HepG2 (cell line): Measurements from ENCODE around the gene TSC22D1. TPM values are rescaled to one million over a fixed set of nuclear protein-coding genes. Genes with fewer than 3 reads are reported as not detected.

Source experiments
- ATAC-seq: fragments of 200-7000 bp; cut with Tn5 transposase; 3 replicates; pipeline ENCODE4 v1.9.1; 2020; ENCODE audit warnings: mild to moderate bottlenecking, moderate library complexity
- BruUV-seq: library from RNA; stranded (reverse); fragments of 400-500 nt; replicated peaks from 2 replicates; lab custom pipeline; 2021; lab: Mats Ljungman, UMichigan
- CTCF ChIA-PET: fragments of 300-600 bp; formaldehyde crosslinking; extraction: SDS; loops from one replicate; lab custom pipeline; 2021; ENCODE audit warnings: low total read pairs, inconsistent platforms, low intra/inter-chr PET ratio; lab: Yijun Ruan, JAX
- POLR2A ChIA-PET: fragments of 350-600 bp; sonication (Branson Sonifier 250); formaldehyde crosslinking; loops from one replicate; lab custom pipeline; 2020; ENCODE audit warnings: antibody characterized with exemption, inconsistent platforms; lab: Yijun Ruan, JAX
- DNase-seq: peaks from one replicate; pipeline ENCODE4 v3.0.0-alpha.2; 2015; ENCODE audit warnings: low spot score
- FAIRE-seq: peaks from 3 replicates; lab custom pipeline; 2011; peaks lifted over from hg19 to GRCh38; lab: Jason Lieb, UNC
- H2AFZ ChIP-seq: one replicate; pipeline ENCODE4 v1.6.1; 2011; ENCODE audit warnings: low read length, inconsistent platforms
- H3K27ac ChIP-seq: fragments of 300-600 bp; 3 replicates; pipeline ENCODE4 v1.8.0; 2011; ENCODE audit warnings: mixed run types, mild to moderate bottlenecking, mixed read lengths, low read length, inconsistent platforms; ENCODE audit not compliant: insufficient read depth; ENCODE audit errors: extremely low read length
- H3K27me3 ChIP-seq, 2 experiments: fragments of 200-600 bp in 1 of 2; 2 replicates in 1 of 2; 3 replicates in 1 of 2; pipeline versions ENCODE4 v1.6.0 to v1.8.0; 2011; ENCODE audit warnings: low read length in 2 of 2, mild to moderate bottlenecking in 2 of 2, moderate library complexity in 2 of 2, inconsistent platforms in 1 of 2; ENCODE audit not compliant: insufficient read depth in 2 of 2, control insufficient read depth in 1 of 2
- H3K36me3 ChIP-seq, 2 experiments: fragments of 200-600 bp in 1 of 2; replicated peaks in 1 of 2; 2 replicates in 1 of 2; 3 replicates in 1 of 2; pipeline versions ENCODE4 v1.5.1 to v1.8.0; 2011; ENCODE audit warnings: low read length in 2 of 2, inconsistent platforms in 1 of 2; ENCODE audit not compliant: insufficient read depth in 2 of 2, control insufficient read depth in 1 of 2
- H3K4me1 ChIP-seq: 2 replicates; pipeline ENCODE4 v1.5.1; 2012; ENCODE audit warnings: low read length, inconsistent platforms; ENCODE audit not compliant: insufficient read depth
- H3K4me2 ChIP-seq: 2 replicates; pipeline ENCODE4 v1.6.0; 2011; ENCODE audit warnings: low read depth, low read length, inconsistent platforms
- H3K4me3 ChIP-seq, 3 experiments: fragments of 200-600 bp in 1 of 3; sonication (generic), shearing (Covaris generic) in 1 of 3; replicated peaks in 1 of 3; 2 replicates each; pipeline ENCODE4 v1.5.1; 2011 to 2016; ENCODE audit warnings: low read length in 3 of 3, inconsistent platforms in 2 of 3, low read depth in 2 of 3, mild to moderate bottlenecking in 2 of 3, control low read depth in 1 of 3, mixed read lengths in 1 of 3; ENCODE audit not compliant: insufficient read depth in 1 of 3
- H3K79me2 ChIP-seq: one replicate; pipeline ENCODE4 v1.6.1; 2011; ENCODE audit warnings: low read length, inconsistent platforms; ENCODE audit not compliant: insufficient read depth
- H3K9ac ChIP-seq: 2 replicates; pipeline ENCODE4 v1.6.0; 2011; ENCODE audit warnings: mild to moderate bottlenecking, low read depth, low read length, inconsistent platforms; ENCODE audit not compliant: insufficient read depth
- H3K9me3 ChIP-seq: 2 replicates; pipeline ENCODE4 v1.5.1; 2012; ENCODE audit warnings: mild to moderate bottlenecking, low read length
- H4K20me1 ChIP-seq: 2 replicates; pipeline ENCODE4 v1.6.0; 2011; ENCODE audit warnings: inconsistent platforms, mild to moderate bottlenecking, low read length, moderate library complexity; ENCODE audit not compliant: insufficient read depth
- RBAK ChIP-seq: sonication (generic); formaldehyde crosslinking; IDR thresholded peaks from 2 replicates; pipeline ENCODE4 v1.5.1; 2020; ENCODE audit warnings: mild to moderate bottlenecking, missing genetic modification reagents
- REXO4 ChIP-seq: sonication (generic); formaldehyde crosslinking; IDR thresholded peaks from 2 replicates; pipeline ENCODE4 v1.8.0; 2022; ENCODE audit warnings: missing genetic modification reagents, mild to moderate bottlenecking, borderline replicate concordance
- SRF ChIP-seq: IDR thresholded peaks from 2 replicates; pipeline ENCODE4 v1.6.1; 2011; ENCODE audit warnings: mild to moderate bottlenecking, low read depth, low read length, moderate library complexity
- TFAP4 ChIP-seq: sonication (generic); IDR thresholded peaks from 2 replicates; pipeline ENCODE4 v1.6.1; 2016; ENCODE audit warnings: low read depth, borderline replicate concordance
- ZBTB33 ChIP-seq: sonication (generic); formaldehyde crosslinking; IDR thresholded peaks from 2 replicates; pipeline ENCODE4 v1.4.0; 2020; ENCODE audit warnings: missing genetic modification reagents
- ZBTB38 ChIP-seq: sonication (generic); formaldehyde crosslinking; IDR thresholded peaks from 2 replicates; pipeline ENCODE4 v1.5.1; 2020; ENCODE audit warnings: mild to moderate bottlenecking, missing genetic modification reagents
- ZNF10 ChIP-seq: sonication (generic); formaldehyde crosslinking; IDR thresholded peaks from 2 replicates; pipeline ENCODE4 v1.4.0; 2020; ENCODE audit warnings: mild to moderate bottlenecking, low read depth, missing genetic modification reagents, borderline replicate concordance
- WGBS: methylation state at CpG from one replicate; pipeline ENCODE4 v1.1.6; 2017; ENCODE audit warnings: low lambda C conversion rate; 5-methylcytosine and 5-hydroxymethylcytosine counted together
- in situ Hi-C: cut with HindIII; loops from 2 replicates; pipeline ENCODE4 v1.10.0; 2017; ENCODE audit warnings: low pct_unique_long_range_greater_than_20kb; ENCODE audit not compliant: extremely low pct_ligation_motif_present
- intact Hi-C: fragments of 100-400 bp; cut with micrococcal nuclease; formaldehyde crosslinking; loops from one replicate; pipeline ENCODE4 v1.10.0; 2022; ENCODE audit not compliant: unreplicated experiment
- polyA plus RNA-seq, 8 experiments: library from polyadenylated mRNA; depleted of rRNA in 3 of 8; stranded (reverse) in 7 of 8; unstranded in 1 of 8; fragments of >200 nt; fragmentation: Illumina TruSeq in 4 of 8; extraction: Trizol in 4 of 8; gene quantifications; 2 replicates each; pipeline versions ENCODE4 v1.2.1 to v1.2.3, GENCODE V29; 2011 to 2016; ENCODE audit warnings: low read depth in 4 of 8, missing spikeins in 1 of 8, mixed read lengths in 1 of 8; ENCODE audit not compliant: insufficient read depth in 1 of 8
- total RNA-seq, 5 experiments: library from RNA; depleted of rRNA; stranded (reverse); fragments of >200 nt; fragmentation: Illumina TruSeq; extraction: Trizol; gene quantifications; 2 replicates each; pipeline ENCODE4 v1.2.3, GENCODE V29; 2016; ENCODE audit warnings: low read depth in 1 of 5
- TF ChIP-seq, protein P1 (sequence below): sonication (generic); formaldehyde crosslinking; IDR thresholded peaks from 2 replicates; pipeline ENCODE4 v1.5.1; 2020; ENCODE audit warnings: mild to moderate bottlenecking, missing genetic modification reagents, moderate library complexity

TSC22D1 gene
- total and polyA plus RNA-seq, 2 of the 13 experiments (the other 11 are each of a cell fraction or from before 2014, with no cell fraction given), result 18.4 to 35.7 TPM

DNA sequence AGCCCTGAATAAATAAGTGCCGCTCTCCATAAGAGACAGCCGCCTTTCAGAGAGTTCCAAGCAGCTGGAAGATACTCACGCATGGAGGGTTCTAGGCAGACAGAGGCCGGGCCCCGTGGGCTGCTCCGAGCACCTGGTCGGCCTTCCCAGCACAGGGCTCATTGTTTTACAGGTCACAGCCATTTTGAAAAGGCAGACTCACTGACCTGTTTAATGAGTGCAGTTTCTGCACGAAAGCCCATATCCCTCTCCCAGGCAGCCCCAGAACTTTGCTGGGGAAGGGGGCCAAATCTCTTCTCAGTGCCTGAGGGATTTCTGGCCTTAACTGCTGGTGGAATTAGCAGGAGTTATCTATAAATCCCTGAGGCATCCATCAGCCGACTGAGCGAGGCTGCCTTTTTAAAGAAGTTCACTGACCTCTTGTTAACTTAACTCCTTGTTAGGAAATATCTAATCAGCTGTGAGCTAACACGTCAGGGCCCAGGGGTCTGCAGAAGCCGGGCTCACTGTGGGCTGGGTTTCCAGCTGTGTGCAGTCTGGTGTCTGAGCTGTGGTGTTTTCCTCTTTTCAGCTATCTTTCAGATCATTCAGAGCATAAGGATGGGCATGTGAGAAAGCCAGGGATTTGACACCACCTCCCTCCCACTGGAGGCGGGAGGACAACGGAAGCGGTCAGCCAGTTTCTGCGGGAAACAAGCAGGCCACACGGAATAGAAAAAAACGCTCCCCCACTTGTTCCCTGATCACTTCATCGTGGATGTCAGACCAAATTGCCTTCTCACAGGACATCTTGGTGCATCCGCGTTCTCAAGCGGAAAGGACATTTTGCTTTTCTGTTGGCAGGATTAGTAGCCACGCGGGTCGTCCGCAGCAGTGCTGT lies 179.2 kb downstream of the TSC22D1 start:
- Histone ChIP-seq H3K36me3 (no peaks in the 10 kb centered on the region), H4K20me1 (no peaks in the 10 kb centered on the region), H3K4me1 (peaks cover 24% of the 10 kb centered on the region), H3K4me3 (peak overlapping the region; percentile 6 to 37 (median 18); a peak in 5 of 6 replicates), H3K9ac (no peak overlapping the region), H3K4me2 (peak overlapping the region; percentile 59), H3K9me3 (no peaks in the 10 kb centered on the region), H2AFZ (no peak overlapping the region), H3K79me2 (no peaks in the 10 kb centered on the region), H3K27ac (no peak overlapping the region), H3K27me3 (no peaks in the 10 kb centered on the region)
- CTCF ChIA-PET, result no interaction called here
- in situ Hi-C loops, result no loop called here
- intact Hi-C loops, result no loop called here
- 55% methylated on average over 21 of the region's 26 CpGs for WGBS
- ATAC-seq (peak; percentile 70), FAIRE-seq (no peak), DNase-seq (no peak)
- TF ChIP-seq ZBTB38 (0 out of 2 replicates have a peak, but pooled peaks have one; percentile 29), RBAK (CRISPR knock-in tag) (peak; percentile 76; the same call in 1 of the 2 replicates), TFAP4 (peak; percentile 71; the same call in 1 of the 2 replicates), ZNF10 (CRISPR knock-in tag) (no peak), ZBTB33 (CRISPR knock-in tag) (peak; percentile 70), SRF (0 out of 2 replicates have a peak, but pooled peaks have one; percentile 49), REXO4 (CRISPR knock-in tag) (no peak)
- TF ChIP-seq, protein P1, sequence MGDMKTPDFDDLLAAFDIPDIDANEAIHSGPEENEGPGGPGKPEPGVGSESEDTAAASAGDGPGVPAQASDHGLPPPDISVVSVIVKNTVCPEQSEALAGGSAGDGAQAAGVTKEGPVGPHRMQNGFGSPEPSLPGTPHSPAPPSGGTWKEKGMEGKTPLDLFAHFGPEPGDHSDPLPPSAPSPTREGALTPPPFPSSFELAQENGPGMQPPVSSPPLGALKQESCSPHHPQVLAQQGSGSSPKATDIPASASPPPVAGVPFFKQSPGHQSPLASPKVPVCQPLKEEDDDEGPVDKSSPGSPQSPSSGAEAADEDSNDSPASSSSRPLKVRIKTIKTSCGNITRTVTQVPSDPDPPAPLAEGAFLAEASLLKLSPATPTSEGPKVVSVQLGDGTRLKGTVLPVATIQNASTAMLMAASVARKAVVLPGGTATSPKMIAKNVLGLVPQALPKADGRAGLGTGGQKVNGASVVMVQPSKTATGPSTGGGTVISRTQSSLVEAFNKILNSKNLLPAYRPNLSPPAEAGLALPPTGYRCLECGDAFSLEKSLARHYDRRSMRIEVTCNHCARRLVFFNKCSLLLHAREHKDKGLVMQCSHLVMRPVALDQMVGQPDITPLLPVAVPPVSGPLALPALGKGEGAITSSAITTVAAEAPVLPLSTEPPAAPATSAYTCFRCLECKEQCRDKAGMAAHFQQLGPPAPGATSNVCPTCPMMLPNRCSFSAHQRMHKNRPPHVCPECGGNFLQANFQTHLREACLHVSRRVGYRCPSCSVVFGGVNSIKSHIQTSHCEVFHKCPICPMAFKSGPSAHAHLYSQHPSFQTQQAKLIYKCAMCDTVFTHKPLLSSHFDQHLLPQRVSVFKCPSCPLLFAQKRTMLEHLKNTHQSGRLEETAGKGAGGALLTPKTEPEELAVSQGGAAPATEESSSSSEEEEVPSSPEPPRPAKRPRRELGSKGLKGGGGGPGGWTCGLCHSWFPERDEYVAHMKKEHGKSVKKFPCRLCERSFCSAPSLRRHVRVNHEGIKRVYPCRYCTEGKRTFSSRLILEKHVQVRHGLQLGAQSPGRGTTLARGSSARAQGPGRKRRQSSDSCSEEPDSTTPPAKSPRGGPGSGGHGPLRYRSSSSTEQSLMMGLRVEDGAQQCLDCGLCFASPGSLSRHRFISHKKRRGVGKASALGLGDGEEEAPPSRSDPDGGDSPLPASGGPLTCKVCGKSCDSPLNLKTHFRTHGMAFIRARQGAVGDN (CRISPR knock-in tag), result 0 out of 2 replicates have a peak, but pooled peaks have one; percentile 19
- BruUV-seq, result no TSS peak
- POLR2A ChIA-PET, result interaction anchor here (1.1 to 1.7 kb wide), 2 partner anchors 9 to 40 kb away, joined by 3 to 5 read pairs; no protein-coding TSS in a partner anchor
